ENCODE results near the gene SKIL.

SKIL gene

GRCh38 chr3:170421111-170421641, 63.7 kb downstream of the SKIL start:
- no peaks in the 10 kb centered on the region for H3K79me2 ChIP-seq (ENCODE audit: insufficient read depth, low read length)
- H3K4me3 ChIP-seq (ENCODE audit: low read length, poor library complexity, severe bottlenecking): no peak overlapping the region
- H3K4me2 ChIP-seq (ENCODE audit: low read depth, low read length, poor library complexity, severe bottlenecking): no peak overlapping the region
- no peaks in the 10 kb centered on the region for H3F3A ChIP-seq (ENCODE audit: low read depth)
- H3K9me3 ChIP-seq (ENCODE audit: insufficient read depth, low read depth, low read length): no peaks in the 10 kb centered on the region
- no peak for TF ChIP-seq CTCF (conservative IDR thresholded peaks at IDR 0.05; ENCODE audit: low read length)
- TF ChIP-seq EZH2phosphoT487 (IDR thresholded peaks at IDR 0.05; ENCODE audit: borderline replicate concordance): no peak
- H3K9me2 ChIP-seq (replicated peaks; ENCODE audit: low read depth, low read length): no peaks in the 10 kb centered on the region
- peaks cover 7% of the 10 kb centered on the region for H3K4me1 ChIP-seq (ENCODE audit: insufficient read depth, low read length, poor library complexity, severe bottlenecking)
- no peaks in the 10 kb centered on the region for H3K36me3 ChIP-seq (ENCODE audit: insufficient read depth, low read length)
- H3K9ac ChIP-seq (ENCODE audit: low read depth, low read length, poor library complexity, severe bottlenecking): no peak overlapping the region
- no peaks in the 10 kb centered on the region for H4K20me1 ChIP-seq (ENCODE audit: insufficient read depth, low read length, poor library complexity, severe bottlenecking)
- no peaks in the 10 kb centered on the region for H3K27me3 ChIP-seq (ENCODE audit: insufficient read depth, low read length, poor library complexity, severe bottlenecking)
- no peak overlapping the region for H2AFZ ChIP-seq (ENCODE audit: low read length)

- H3K9me3 ChIP-seq (ENCODE audit: insufficient read depth, low read depth, low read length): no peaks in the 10 kb centered on the region
- H3K27me3 ChIP-seq (ENCODE audit: insufficient read depth, low read length, poor library complexity, severe bottlenecking): no peaks in the 10 kb centered on the region
- peaks cover 10% of the 10 kb centered on the region for H3K4me1 ChIP-seq (ENCODE audit: insufficient read depth, low read length, poor library complexity, severe bottlenecking)
- H3K9ac ChIP-seq (ENCODE audit: low read depth, low read length, poor library complexity, severe bottlenecking): no peak overlapping the region
- H3K79me2 ChIP-seq (ENCODE audit: insufficient read depth, low read length): no peaks in the 10 kb centered on the region
- no peak for TF ChIP-seq EZH2phosphoT487 (IDR thresholded peaks at IDR 0.05; ENCODE audit: borderline replicate concordance)
- TF ChIP-seq CTCF (conservative IDR thresholded peaks at IDR 0.05; ENCODE audit: low read length): no peak
- H4K20me1 ChIP-seq (ENCODE audit: insufficient read depth, low read length, poor library complexity, severe bottlenecking): no peaks in the 10 kb centered on the region
- no peak overlapping the region for H2AFZ ChIP-seq (ENCODE audit: low read length)
- H3K9me2 ChIP-seq (replicated peaks; ENCODE audit: low read depth, low read length): no peaks in the 10 kb centered on the region
- H3K36me3 ChIP-seq (ENCODE audit: insufficient read depth, low read length): no peaks in the 10 kb centered on the region
- H3F3A ChIP-seq (ENCODE audit: low read depth): no peaks in the 10 kb centered on the region
- no peak overlapping the region for H3K4me3 ChIP-seq (ENCODE audit: low read length, poor library complexity, severe bottlenecking)
- no peak overlapping the region for H3K4me2 ChIP-seq (ENCODE audit: low read depth, low read length, poor library complexity, severe bottlenecking)
These were observed 64.2 kb downstream of the SKIL start for GRCh38 chr3:170421758-170422157.

- H3K4me1 ChIP-seq (ENCODE audit: insufficient read depth, low read length, poor library complexity, severe bottlenecking): peaks cover 10% of the 10 kb centered on the region
- H4K20me1 ChIP-seq (ENCODE audit: insufficient read depth, low read length, poor library complexity, severe bottlenecking): no peaks in the 10 kb centered on the region
- no peak overlapping the region for H2AFZ ChIP-seq (ENCODE audit: low read length)
- no peak overlapping the region for H3K4me3 ChIP-seq (ENCODE audit: low read length, poor library complexity, severe bottlenecking)
- H3K4me2 ChIP-seq (ENCODE audit: low read depth, low read length, poor library complexity, severe bottlenecking): no peak overlapping the region
- H3K79me2 ChIP-seq (ENCODE audit: insufficient read depth, low read length): no peaks in the 10 kb centered on the region
- no peaks in the 10 kb centered on the region for H3K27me3 ChIP-seq (ENCODE audit: insufficient read depth, low read length, poor library complexity, severe bottlenecking)
- no peak for TF ChIP-seq EZH2phosphoT487 (IDR thresholded peaks at IDR 0.05; ENCODE audit: borderline replicate concordance)
- TF ChIP-seq CTCF (conservative IDR thresholded peaks at IDR 0.05; ENCODE audit: low read length): no peak
- H3K9ac ChIP-seq (ENCODE audit: low read depth, low read length, poor library complexity, severe bottlenecking): no peak overlapping the region
- H3F3A ChIP-seq (ENCODE audit: low read depth): no peaks in the 10 kb centered on the region
- no peaks in the 10 kb centered on the region for H3K36me3 ChIP-seq (ENCODE audit: insufficient read depth, low read length)
- H3K9me3 ChIP-seq (ENCODE audit: insufficient read depth, low read depth, low read length): no peaks in the 10 kb centered on the region
- no peaks in the 10 kb centered on the region for H3K9me2 ChIP-seq (replicated peaks; ENCODE audit: low read depth, low read length)
These were observed 65.6 kb downstream of the SKIL start for GRCh38 chr3:170423001-170423615.

Data from Loucy (cell line).